Stimulated activated CD8-positive, alpha-beta memory T cell treated with anti-CD3 and anti-CD28 coated beads, Interleukin-12 subunit alpha, Interleukin-12 subunit beta, amount 100 ng/mL, for 24 hours (primary cell): ENCODE data around the gene P2RX5.

ENCODE experiments used
- DNase-seq: peaks from one replicate; pipeline ENCODE4 v3.0.0-alpha.2; 2020; ENCODE audit errors: extremely low read depth

P2RX5 gene

GRCh38 chr17:3681057-3681456 lies 14.9 kb downstream of the P2RX5 start:
- DNase-seq: no peak

GRCh38 chr17:3679531-3680126 lies 16.3 kb downstream of the P2RX5 start:
- no peak for DNase-seq

GRCh38 chr17:3678821-3679530 lies 17.0 kb downstream of the P2RX5 start:
- no peak for DNase-seq

- no peak for DNase-seq
Measured at GRCh38 chr17:3678095-3678820, 17.7 kb downstream of the P2RX5 start.

- DNase-seq: no peak
Measured at GRCh38 chr17:3675886-3676285, 20.1 kb downstream of the P2RX5 start.

GRCh38 chr17:3672571-3672970 lies 23.4 kb downstream of the P2RX5 start:
- DNase-seq: no peak

- DNase-seq: no peak
Measured at GRCh38 chr17:3669548-3669947, 26.4 kb downstream of the P2RX5 start.

- no peak for DNase-seq
Measured at GRCh38 chr17:3669085-3669347, 26.9 kb downstream of the P2RX5 start.

- peak; percentile 94 for DNase-seq
Measured at GRCh38 chr17:3668279-3669084, 27.5 kb downstream of the P2RX5 start, which contains the start of the genes EMC6 and TAX1BP3. Gene EMC6, plus strand, starts transcription at chr17:3668812. Its CDS starts 335 bp downstream, at chr17:3669147. Gene TAX1BP3, minus strand, starts transcription at chr17:3668578. Its CDS starts 52 bp downstream, at chr17:3668526.

- DNase-seq: no peak
Measured at GRCh38 chr17:3667366-3668278, 28.3 kb downstream of the P2RX5 start.

- no peak for DNase-seq
Measured at GRCh38 chr17:3666516-3666915, 29.4 kb downstream of the P2RX5 start.

- no peak for DNase-seq
Measured at GRCh38 chr17:3665834-3666233, 30.1 kb downstream of the P2RX5 start.

- DNase-seq: no peak
Measured at GRCh38 chr17:3663102-3664011, 32.6 kb downstream of the P2RX5 start.

GRCh38 chr17:3660311-3660891 lies 35.6 kb downstream of the P2RX5 start:
- DNase-seq: no peak

GRCh38 chr17:3659541-3660111 lies 36.3 kb downstream of the P2RX5 start:
- DNase-seq: no peak

- no peak for DNase-seq
Measured at GRCh38 chr17:3658784-3659449, 37.0 kb downstream of the P2RX5 start.

- no peak for DNase-seq
Measured at GRCh38 chr17:3657874-3658783, 37.8 kb downstream of the P2RX5 start.

GRCh38 chr17:3657588-3657869 lies 38.4 kb downstream of the P2RX5 start:
- no peak for DNase-seq
